ENCODE measurements around the gene ELP2.
A peak's percentile ranks its signal among the peaks of the same experiment; 100 is the strongest.
"Not testable (repeated sequence)": the region's sequence is repeated elsewhere in the genome, so short reads cannot be mapped to it uniquely, and the experiment has no call there.

Gene ELP2

DNA sequence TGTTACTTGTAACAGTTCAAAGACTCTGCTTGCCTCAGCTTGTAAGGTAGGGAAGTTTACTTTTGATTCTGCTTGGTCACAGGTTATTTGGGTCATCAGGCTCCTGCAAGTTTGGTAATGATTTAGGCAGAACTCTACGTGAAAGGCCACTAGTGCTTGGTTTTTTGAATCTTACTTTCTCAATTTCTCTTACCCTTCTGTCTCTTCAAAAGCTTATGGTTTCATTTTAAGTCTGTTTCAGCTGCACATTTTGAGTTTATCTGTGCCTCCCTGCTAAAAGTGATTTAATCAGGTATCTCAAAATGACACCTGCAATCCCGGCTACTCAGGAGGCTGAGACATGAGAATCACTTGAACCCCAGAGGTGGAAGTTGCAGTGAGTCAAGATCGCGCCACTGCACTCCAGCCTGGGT is 31.3 kb downstream of the ELP2 start:
- DNase-seq (ENCODE audit: low spot score) = no peak

- DNase-seq (ENCODE audit: low spot score) = no peak
Measured at GRCh38 chr18:36162981-36163380, 33.3 kb downstream of the ELP2 start.

- no peak for DNase-seq (ENCODE audit: low spot score)
Measured at GRCh38 chr18:36167692-36168218, 38.1 kb downstream of the ELP2 start.

DNA sequence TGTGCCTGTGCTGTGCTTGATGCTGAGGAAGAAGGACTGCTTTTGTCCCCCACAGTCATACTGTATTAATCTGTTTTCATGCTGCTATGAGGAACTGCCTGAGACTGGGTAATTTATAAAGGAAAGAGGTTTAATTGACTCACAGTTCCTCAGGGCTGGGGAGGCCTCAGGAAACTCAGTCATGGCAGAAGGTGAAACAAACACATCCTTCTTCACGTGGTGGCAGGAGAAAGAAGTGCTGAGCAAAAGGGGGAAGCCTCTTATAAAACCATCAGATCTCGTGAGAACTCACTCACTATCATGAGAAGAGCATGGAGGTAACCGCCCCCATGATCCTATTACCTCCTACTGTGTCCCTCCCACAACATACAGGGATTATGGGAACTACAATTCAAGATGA is 38.6 kb downstream of the ELP2 start:
- not testable (repeated sequence) for DNase-seq (ENCODE audit: low spot score)

- no peak for DNase-seq (ENCODE audit: low spot score)
Measured at GRCh38 chr18:36169938-36170337, 40.2 kb downstream of the ELP2 start.

GRCh38 chr18:36175481-36175880 is 45.8 kb downstream of the ELP2 start:
- DNase-seq (ENCODE audit: low spot score) = no peak

- no peak for DNase-seq (ENCODE audit: low spot score)
Measured at GRCh38 chr18:36176177-36176584, 46.5 kb downstream of the ELP2 start.

DNA sequence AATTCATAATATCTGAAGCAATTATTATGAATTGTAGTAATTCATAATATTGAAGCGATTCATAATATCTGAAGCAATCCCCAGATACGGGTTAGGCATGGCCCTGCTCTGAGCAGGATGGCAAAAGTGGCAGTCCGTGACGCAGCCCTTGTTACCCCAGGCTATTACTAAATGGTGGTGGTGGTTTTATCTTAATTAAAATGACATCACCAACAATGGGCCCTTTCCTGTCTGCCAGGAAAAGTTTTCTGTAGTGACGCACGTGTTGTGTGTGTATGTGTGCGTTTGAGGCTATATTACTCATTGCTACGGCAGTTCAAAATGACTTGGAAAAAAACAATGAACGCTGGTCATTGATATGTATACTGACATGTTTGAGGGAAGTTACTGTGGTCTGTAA is 47.0 kb downstream of the ELP2 start:
- DNase-seq (ENCODE audit: low spot score) = no peak

- DNase-seq (ENCODE audit: low spot score) = no peak
Measured at GRCh38 chr18:36177913-36178312, 48.2 kb downstream of the ELP2 start.

DNA sequence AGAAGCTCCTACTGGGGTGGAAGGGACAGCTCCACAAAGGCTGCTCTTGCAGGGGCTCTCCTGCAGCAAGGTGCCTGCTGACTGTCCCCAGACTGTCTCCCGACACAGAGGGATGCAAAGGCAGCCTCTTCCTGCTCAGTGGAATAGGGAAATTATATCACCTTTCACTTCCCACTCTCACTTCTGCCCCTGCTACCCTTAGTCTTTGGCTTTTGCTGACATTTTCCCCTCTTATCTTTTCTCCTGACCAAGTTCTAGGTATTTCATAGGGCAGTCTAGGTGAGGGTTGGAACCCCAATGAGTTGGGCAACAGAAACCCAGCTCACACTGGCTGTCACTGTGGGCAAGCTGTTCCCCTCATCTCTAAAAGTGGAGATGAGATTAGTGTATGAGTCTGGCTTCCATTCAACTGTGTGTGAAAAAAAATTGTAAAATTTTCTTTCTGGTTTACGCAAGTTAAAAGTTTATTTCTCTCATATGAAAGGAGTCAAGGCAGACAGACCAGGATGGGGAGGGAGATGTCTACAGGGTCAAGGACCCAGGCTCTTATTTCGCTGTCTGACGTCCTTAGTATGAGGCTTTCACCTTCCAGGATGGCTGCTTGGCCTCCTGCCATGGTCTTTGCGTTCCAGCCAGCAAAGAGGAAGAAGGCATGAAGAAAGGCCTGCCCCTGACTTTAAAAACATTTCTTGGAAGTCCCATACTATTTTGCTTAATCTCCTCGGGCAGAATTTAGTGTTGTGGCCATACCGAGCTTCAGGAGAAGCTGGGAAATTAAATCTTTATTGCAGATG is 50.1 kb downstream of the ELP2 start:
- peak; percentile 17 for DNase-seq (ENCODE audit: low spot score)

DNA sequence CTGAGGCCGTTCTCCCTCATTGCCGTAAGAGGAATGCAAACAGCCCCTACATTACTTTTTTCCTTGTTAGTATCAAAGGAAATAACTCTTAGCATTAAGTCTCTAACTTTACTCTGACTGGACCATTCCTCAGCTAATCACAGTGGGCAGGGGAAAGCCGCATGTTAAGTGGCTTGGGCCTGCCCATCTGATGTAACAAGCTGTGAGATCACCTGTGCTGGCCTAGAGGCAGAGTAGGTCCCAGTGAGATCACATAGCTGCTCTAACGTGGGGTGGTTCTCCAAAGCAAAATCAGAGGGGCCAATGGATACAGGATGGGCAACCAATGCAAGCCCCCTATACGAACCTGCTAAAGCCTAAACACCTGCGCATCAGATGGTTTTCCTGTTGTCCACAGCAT is 51.7 kb downstream of the ELP2 start:
- DNase-seq (ENCODE audit: low spot score) = no peak

DNA sequence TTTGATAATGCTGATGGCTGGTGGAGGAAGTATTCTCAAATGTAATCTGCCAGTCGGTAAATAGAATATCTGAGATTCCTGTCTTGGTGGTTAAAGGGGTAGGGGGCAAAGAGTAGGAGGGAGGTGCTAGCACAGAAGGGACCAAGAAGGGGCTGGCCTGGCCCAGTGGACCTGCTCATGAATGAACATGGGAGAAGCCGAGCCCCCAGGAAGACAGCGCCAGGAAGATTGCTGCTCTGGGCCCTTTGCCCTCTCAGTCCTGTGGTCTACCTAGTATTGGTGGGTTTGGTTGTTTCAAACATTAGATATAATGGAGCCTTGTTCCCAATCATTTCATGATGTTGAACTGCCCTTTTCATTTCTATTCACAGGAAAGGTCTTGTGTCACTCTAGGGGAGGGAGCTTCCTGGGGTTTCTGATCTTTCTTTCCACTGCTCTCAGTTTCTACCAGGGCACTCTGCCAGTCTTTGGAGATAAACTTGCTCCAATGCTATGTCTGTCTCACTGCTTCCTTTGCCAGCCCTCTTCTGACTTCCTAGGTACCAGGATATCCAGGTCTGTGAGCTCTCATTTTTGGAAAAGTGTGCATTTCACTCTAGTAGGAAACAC is 52.3 kb downstream of the ELP2 start:
- DNase-seq (ENCODE audit: low spot score) = peak; percentile 80

GRCh38 chr18:36183033-36183432 is 53.3 kb downstream of the ELP2 start:
- DNase-seq (ENCODE audit: low spot score) = no peak

GRCh38 chr18:36183987-36184386 is 54.3 kb downstream of the ELP2 start:
- no peak for DNase-seq (ENCODE audit: low spot score)

- DNase-seq (ENCODE audit: low spot score) = no peak
Measured at GRCh38 chr18:36185157-36185556, 55.5 kb downstream of the ELP2 start.

GRCh38 chr18:36185901-36186460 is 56.3 kb downstream of the ELP2 start:
- no peak for DNase-seq (ENCODE audit: low spot score)

GRCh38 chr18:36186461-36187192 is 56.9 kb downstream of the ELP2 start:
- DNase-seq (ENCODE audit: low spot score) = no peak

DNA sequence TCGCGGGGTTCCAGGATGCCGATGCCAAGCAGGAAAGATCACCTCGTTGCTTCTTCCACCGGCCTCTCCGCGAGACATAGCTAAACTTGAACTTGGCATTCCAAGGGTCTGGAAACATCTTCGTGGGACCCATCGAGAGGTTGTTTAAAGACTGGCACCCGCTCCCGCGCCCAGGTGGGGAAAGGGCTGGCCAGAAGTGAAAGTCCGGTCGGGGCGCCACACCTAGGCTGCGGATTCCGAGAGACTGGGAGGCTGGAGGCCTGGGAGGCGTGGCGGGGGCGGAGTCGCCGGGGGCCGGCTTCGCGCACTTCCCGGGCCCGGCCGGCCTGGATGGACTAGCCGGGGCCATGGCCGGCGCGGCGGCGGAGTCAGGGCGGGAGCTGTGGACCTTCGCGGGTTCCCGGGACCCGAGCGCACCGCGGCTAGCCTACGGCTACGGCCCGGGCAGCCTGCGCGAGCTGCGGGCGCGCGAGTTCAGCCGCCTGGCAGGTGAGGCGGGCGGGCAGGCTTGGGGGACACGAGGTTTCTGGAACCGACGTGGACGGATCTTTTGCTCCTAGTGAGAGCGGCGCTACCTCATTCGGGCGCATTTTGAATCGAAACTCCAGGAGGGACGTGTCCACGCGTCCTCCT is 57.6 kb downstream of the ELP2 start, which contains the start of gene MOCOS:
Gene MOCOS (plus strand): TSS at position 305 of the 633 bp plus-strand sequence. CDS start 43 bp downstream, at position 348.
- DNase-seq (ENCODE audit: low spot score) = no peak

GRCh38 chr18:36187826-36188721 is 58.4 kb downstream of the ELP2 start:
- DNase-seq (ENCODE audit: low spot score) = no peak

DNA sequence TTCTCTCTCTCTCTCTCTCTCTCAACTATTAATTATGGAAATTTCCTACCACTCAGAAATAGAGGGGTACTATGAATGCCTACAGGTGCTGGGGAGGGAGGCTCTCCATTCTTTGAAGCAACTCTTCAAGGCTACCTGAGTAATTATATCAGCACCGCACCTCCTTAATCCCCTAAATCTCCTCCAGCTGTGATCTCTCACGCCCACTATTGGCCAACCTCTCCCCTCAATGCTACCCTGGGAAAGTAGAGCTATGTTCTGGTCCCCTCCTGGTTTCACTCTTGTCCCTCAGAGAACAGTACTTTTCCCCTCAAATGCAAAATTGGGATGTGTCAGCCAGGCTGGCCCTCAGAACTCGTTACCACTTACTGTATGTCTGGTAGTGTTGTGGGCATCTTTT is 59.2 kb downstream of the ELP2 start:
- DNase-seq (ENCODE audit: low spot score) = no peak

DNA sequence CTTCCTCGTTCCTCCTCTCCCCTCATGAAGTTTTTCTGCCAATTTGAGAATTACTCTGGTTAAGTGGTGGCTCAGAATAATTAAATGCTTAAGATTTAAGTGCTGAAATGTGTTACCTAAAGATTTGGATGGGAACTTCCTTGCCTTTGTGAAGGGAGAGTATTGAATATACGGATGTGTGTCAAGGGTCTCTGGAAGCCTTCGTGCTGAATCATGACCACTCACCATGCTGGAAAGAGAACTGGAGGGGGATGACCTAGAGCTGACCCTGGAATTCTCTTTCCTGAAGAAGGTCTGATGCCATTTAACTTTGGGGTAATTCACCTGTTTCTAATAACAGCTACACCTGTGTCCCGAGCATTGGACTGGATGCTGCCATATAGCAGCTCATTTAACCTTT is 59.8 kb downstream of the ELP2 start:
- no peak for DNase-seq (ENCODE audit: low spot score)
